GM12801 (cell line): Measurements from ENCODE around the gene FERMT2.

Experiments
- CTCF ChIP-seq: IDR thresholded peaks from one replicate; pipeline ENCODE4 v1.5.1; 2011; ENCODE audit warnings: control low read depth; ENCODE audit not compliant: insufficient read length; ENCODE audit errors: extremely low read depth

FERMT2 gene

GRCh38 chr14:52824462-52824861 lies 126.4 kb downstream of the FERMT2 start:
- no peak for TF ChIP-seq CTCF

- TF ChIP-seq CTCF: no peak
Observed at GRCh38 chr14:52821805-52822250, 129.0 kb downstream of the FERMT2 start.

GRCh38 chr14:52808101-52808500 lies 142.7 kb downstream of the FERMT2 start:
- no peak for TF ChIP-seq CTCF
